ENCODE measurements around the gene FCN3. TPM values are rescaled to one million over a fixed set of nuclear protein-coding genes. Genes with fewer than 3 reads are reported as not detected.
A peak's percentile ranks its signal among the peaks of the same experiment; 100 is the strongest.
"Not testable (repeated sequence)": the region's sequence is repeated elsewhere in the genome, so short reads cannot be mapped to it uniquely, and the experiment has no call there.

The FCN3 gene
- total RNA-seq, 1 donor from 2014 or later = not detected

- DNase-seq = no peak
Observed at GRCh38 chr1:27399251-27400025, 24.8 kb upstream of the FCN3 start.

GRCh38 chr1:27398405-27399149 is 24.0 kb upstream of the FCN3 start:
- DNase-seq = no peak

GRCh38 chr1:27397749-27398148 is 23.1 kb upstream of the FCN3 start:
- no peak for DNase-seq

GRCh38 chr1:27397110-27397509 is 22.5 kb upstream of the FCN3 start:
- no peak for DNase-seq

- peak; percentile 77 for DNase-seq
Observed at GRCh38 chr1:27395441-27396195, 21.0 kb upstream of the FCN3 start.

GRCh38 chr1:27394925-27395324 is 20.3 kb upstream of the FCN3 start:
- DNase-seq = no peak

- DNase-seq = no peak
Observed at GRCh38 chr1:27394282-27394658, 19.6 kb upstream of the FCN3 start.

GRCh38 chr1:27393641-27394281 is 19.1 kb upstream of the FCN3 start:
- DNase-seq = no peak

GRCh38 chr1:27392778-27393635 is 18.4 kb upstream of the FCN3 start:
- DNase-seq = no peak

GRCh38 chr1:27392096-27392777 is 17.6 kb upstream of the FCN3 start, which contains the start of gene GPR3:
TSS of gene GPR3 (plus strand) at chr1:27392622. CDS start at chr1:27393799, 1,177 bp downstream.
- DNase-seq = peak; percentile 95

GRCh38 chr1:27391511-27392095 is 17.0 kb upstream of the FCN3 start:
- peak; percentile 66 for DNase-seq

- DNase-seq = peak; percentile 63
Observed at GRCh38 chr1:27388337-27389005, 13.8 kb upstream of the FCN3 start.

- not testable (repeated sequence) for DNase-seq
Observed at GRCh38 chr1:27384797-27385196, 10.2 kb upstream of the FCN3 start.

- no peak for DNase-seq
Observed at GRCh38 chr1:27383661-27384060, 9.0 kb upstream of the FCN3 start.

GRCh38 chr1:27383039-27383605 is 8.5 kb upstream of the FCN3 start, which contains the start of gene CD164L2:
TSS of gene CD164L2 (minus strand) at chr1:27383333. CDS start at chr1:27383239, 94 bp downstream.
- no peak for DNase-seq

- no peak for DNase-seq
Observed at GRCh38 chr1:27381969-27382762, 7.5 kb upstream of the FCN3 start.

- DNase-seq = no peak
Observed at GRCh38 chr1:27380766-27381733, 6.4 kb upstream of the FCN3 start.

Data from dermis blood vessel endothelial cell (primary cell).